ENCODE results near the gene CLDN6.

The CLDN6 gene

GRCh38 chr16:3001316-3001715, 16.7 kb downstream of the CLDN6 start:
- Histone ChIP-seq H3K27ac (no peak overlapping the region), H3K36me3 (replicated peaks) (no peaks in the 10 kb centered on the region), H3K27me3 (replicated peaks) (peaks cover 12% of the 10 kb centered on the region), H3K4me3 (ENCODE audit: low read depth, low read length) (no peak overlapping the region)
- in situ Hi-C loops (cut with HindIII; ENCODE audit: low pct_ligation_motif_present, low sequenced_read_pairs) = no loop called here
- no peak for TF ChIP-seq CTCF (IDR thresholded peaks at IDR 0.05; ENCODE audit: low read depth, low read length, missing control alignments)
- no peak for DNase-seq

- in situ Hi-C loops (cut with HindIII; ENCODE audit: low pct_ligation_motif_present, low sequenced_read_pairs) = no loop called here
- Histone ChIP-seq H3K36me3 (replicated peaks) (no peaks in the 10 kb centered on the region), H3K27ac (no peak overlapping the region), H3K4me3 (ENCODE audit: low read depth, low read length) (no peak overlapping the region), H3K27me3 (replicated peaks) (peaks cover 10% of the 10 kb centered on the region)
- no peak for TF ChIP-seq CTCF (IDR thresholded peaks at IDR 0.05; ENCODE audit: low read depth, low read length, missing control alignments)
- DNase-seq = no peak
Observed at GRCh38 chr16:3000540-3000939, 17.4 kb downstream of the CLDN6 start.

- in situ Hi-C loops (cut with HindIII; ENCODE audit: low pct_ligation_motif_present, low sequenced_read_pairs) = no loop called here
- no peak for DNase-seq
- H3K27me3 ChIP-seq (replicated peaks) = peaks cover 6% of the 10 kb centered on the region
- no peak overlapping the region for H3K4me3 ChIP-seq (ENCODE audit: low read depth, low read length)
- H3K36me3 ChIP-seq (replicated peaks) = no peaks in the 10 kb centered on the region
- no peak for TF ChIP-seq CTCF (IDR thresholded peaks at IDR 0.05; ENCODE audit: low read depth, low read length, missing control alignments)
- no peak overlapping the region for H3K27ac ChIP-seq
Observed at GRCh38 chr16:2999929-3000328, 18.1 kb downstream of the CLDN6 start.

- in situ Hi-C loops (cut with HindIII; ENCODE audit: low pct_ligation_motif_present, low sequenced_read_pairs) = no loop called here
- H3K27me3 ChIP-seq (replicated peaks) = peaks cover 4% of the 10 kb centered on the region
- TF ChIP-seq CTCF (IDR thresholded peaks at IDR 0.05; ENCODE audit: low read depth, low read length, missing control alignments) = no peak
- no peak overlapping the region for H3K27ac ChIP-seq
- no peak overlapping the region for H3K4me3 ChIP-seq (ENCODE audit: low read depth, low read length)
- no peaks in the 10 kb centered on the region for H3K36me3 ChIP-seq (replicated peaks)
- DNase-seq = no peak
Observed at GRCh38 chr16:2996298-2996697, 21.7 kb downstream of the CLDN6 start.

GRCh38 chr16:2992383-2993081, 25.5 kb downstream of the CLDN6 start:
- Histone ChIP-seq H3K27me3 (replicated peaks) (peaks cover 2% of the 10 kb centered on the region), H3K36me3 (replicated peaks) (no peaks in the 10 kb centered on the region), H3K4me3 (ENCODE audit: low read depth, low read length) (no peak overlapping the region), H3K27ac (no peak overlapping the region)
- no peak for TF ChIP-seq CTCF (IDR thresholded peaks at IDR 0.05; ENCODE audit: low read depth, low read length, missing control alignments)
- in situ Hi-C loops (cut with HindIII; ENCODE audit: low pct_ligation_motif_present, low sequenced_read_pairs) = no loop called here
- DNase-seq = no peak
